ENCODE results near the gene TRMT112.

The TRMT112 gene

GRCh38 chr11:64306876-64307622, 10.3 kb downstream of the TRMT112 start:
- TF ChIP-seq CEBPB (IDR thresholded peaks at IDR 0.05) = peak; percentile 56; the same call in 1 of the 2 replicates
- TF ChIP-seq TCF12 (IDR thresholded peaks at IDR 0.05; ENCODE audit: low read depth) = no peak

GRCh38 chr11:64306563-64306875, 10.8 kb downstream of the TRMT112 start:
- TF ChIP-seq TEAD4 (IDR thresholded peaks at IDR 0.05) (no peak), REST (IDR thresholded peaks at IDR 0.05; ENCODE audit: low read depth) (no peak), RAD21 (IDR thresholded peaks at IDR 0.05; ENCODE audit: low read depth) (no peak), CREB1 (IDR thresholded peaks at IDR 0.05; ENCODE audit: low read depth) (no peak), EP300 (IDR thresholded peaks at IDR 0.05; ENCODE audit: borderline replicate concordance) (no peak), YY1 (IDR thresholded peaks at IDR 0.05; ENCODE audit: low read depth) (no peak), ZBTB7A (IDR thresholded peaks at IDR 0.05; ENCODE audit: low read depth) (no peak), CEBPB (IDR thresholded peaks at IDR 0.05) (no peak), USF1 (IDR thresholded peaks at IDR 0.05) (no peak), MAX (IDR thresholded peaks at IDR 0.05) (no peak), FOXM1 (IDR thresholded peaks at IDR 0.05; ENCODE audit: borderline replicate concordance, low read depth) (no peak)

- TF ChIP-seq CEBPB (IDR thresholded peaks at IDR 0.05) (no peak), EGR1 (IDR thresholded peaks at IDR 0.05) (peak; percentile 36; the same call in 1 of the 2 replicates), RAD21 (IDR thresholded peaks at IDR 0.05; ENCODE audit: low read depth) (no peak), TAF1 (IDR thresholded peaks at IDR 0.05; ENCODE audit: low read depth) (peak; percentile 52; the same call in 1 of the 2 replicates), USF1 (IDR thresholded peaks at IDR 0.05) (peak; percentile 1; the same call in 1 of the 2 replicates), ZBTB7A (IDR thresholded peaks at IDR 0.05; ENCODE audit: low read depth) (peak; percentile 87), TCF12 (IDR thresholded peaks at IDR 0.05; ENCODE audit: low read depth) (0 out of 2 replicates have a peak, but pooled peaks have one; percentile 37), TEAD4 (IDR thresholded peaks at IDR 0.05) (peak; percentile 37; the same call in 1 of the 2 replicates), MAX (IDR thresholded peaks at IDR 0.05) (peak; percentile 89), EP300 (IDR thresholded peaks at IDR 0.05; ENCODE audit: borderline replicate concordance) (peak; percentile 32; the same call in 1 of the 2 replicates)
Measured at GRCh38 chr11:64305691-64306562, 11.4 kb downstream of the TRMT112 start.

GRCh38 chr11:64305075-64305690, 12.2 kb downstream of the TRMT112 start, which contains the start of gene ESRRA:
Gene ESRRA, plus strand, starts transcription at chr11:64305524. Its CDS starts 1,656 bp downstream, at chr11:64307180.
- no peak for TF ChIP-seq USF1 (IDR thresholded peaks at IDR 0.05)
- peak; percentile 66 for TF ChIP-seq CEBPB (IDR thresholded peaks at IDR 0.05)
- TF ChIP-seq ZBTB7A (IDR thresholded peaks at IDR 0.05; ENCODE audit: low read depth) = peak; percentile 79; the same call in 1 of the 2 replicates
- no peak for TF ChIP-seq NFIC (IDR thresholded peaks at IDR 0.05)
- TF ChIP-seq REST (IDR thresholded peaks at IDR 0.05; ENCODE audit: low read depth) = no peak
- TF ChIP-seq CREB1 (IDR thresholded peaks at IDR 0.05; ENCODE audit: low read depth) = no peak
- no peak for TF ChIP-seq EGR1 (IDR thresholded peaks at IDR 0.05)
- TF ChIP-seq MAX (IDR thresholded peaks at IDR 0.05) = no peak
- TF ChIP-seq RAD21 (IDR thresholded peaks at IDR 0.05; ENCODE audit: low read depth) = no peak
- TF ChIP-seq FOXM1 (IDR thresholded peaks at IDR 0.05; ENCODE audit: borderline replicate concordance, low read depth) = no peak
- no peak for TF ChIP-seq TAF1 (IDR thresholded peaks at IDR 0.05; ENCODE audit: low read depth)
- TF ChIP-seq TEAD4 (IDR thresholded peaks at IDR 0.05) = no peak
- no peak for TF ChIP-seq YY1 (IDR thresholded peaks at IDR 0.05; ENCODE audit: low read depth)
- TF ChIP-seq EP300 (IDR thresholded peaks at IDR 0.05; ENCODE audit: borderline replicate concordance) = no peak

Measured in Ishikawa (cell line).